22Rv1 (cell line): Measurements from ENCODE around the gene CCNA2.

Experiments
- ZFX ChIP-seq: fragments of 450-650 bp; IDR thresholded peaks from 2 replicates; pipeline ENCODE4 v1.6.1; 2017; ENCODE audit warnings: antibody characterized with exemption, borderline replicate concordance
- TF ChIP-seq, protein P1 (sequence below): fragments of 450-650 bp; IDR thresholded peaks from 2 replicates; pipeline ENCODE4 v1.5.1; 2017; ENCODE audit warnings: mild to moderate bottlenecking

DNA sequence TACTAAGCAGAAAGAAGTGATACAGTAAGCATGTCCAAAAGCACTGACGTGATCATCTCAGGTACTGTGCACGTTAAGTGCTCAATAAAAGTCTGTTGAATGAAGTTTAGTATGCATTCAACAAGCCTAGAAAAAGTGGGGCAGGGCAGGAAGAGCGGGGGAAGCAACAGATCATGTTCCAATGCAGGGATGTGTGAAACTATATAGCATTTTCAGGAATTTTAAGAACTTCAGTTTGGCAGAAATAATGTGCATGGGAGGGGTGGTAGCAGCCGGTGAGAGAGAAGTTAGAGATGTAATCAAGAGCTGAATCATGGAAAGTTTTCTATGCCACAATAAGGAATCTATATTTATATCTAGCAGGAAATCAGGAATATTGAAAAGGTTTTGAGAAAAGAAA lies 19.2 kb upstream of the CCNA2 start:
- TF ChIP-seq, protein P1, sequence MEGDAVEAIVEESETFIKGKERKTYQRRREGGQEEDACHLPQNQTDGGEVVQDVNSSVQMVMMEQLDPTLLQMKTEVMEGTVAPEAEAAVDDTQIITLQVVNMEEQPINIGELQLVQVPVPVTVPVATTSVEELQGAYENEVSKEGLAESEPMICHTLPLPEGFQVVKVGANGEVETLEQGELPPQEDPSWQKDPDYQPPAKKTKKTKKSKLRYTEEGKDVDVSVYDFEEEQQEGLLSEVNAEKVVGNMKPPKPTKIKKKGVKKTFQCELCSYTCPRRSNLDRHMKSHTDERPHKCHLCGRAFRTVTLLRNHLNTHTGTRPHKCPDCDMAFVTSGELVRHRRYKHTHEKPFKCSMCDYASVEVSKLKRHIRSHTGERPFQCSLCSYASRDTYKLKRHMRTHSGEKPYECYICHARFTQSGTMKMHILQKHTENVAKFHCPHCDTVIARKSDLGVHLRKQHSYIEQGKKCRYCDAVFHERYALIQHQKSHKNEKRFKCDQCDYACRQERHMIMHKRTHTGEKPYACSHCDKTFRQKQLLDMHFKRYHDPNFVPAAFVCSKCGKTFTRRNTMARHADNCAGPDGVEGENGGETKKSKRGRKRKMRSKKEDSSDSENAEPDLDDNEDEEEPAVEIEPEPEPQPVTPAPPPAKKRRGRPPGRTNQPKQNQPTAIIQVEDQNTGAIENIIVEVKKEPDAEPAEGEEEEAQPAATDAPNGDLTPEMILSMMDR, result no peak
- no peak for TF ChIP-seq ZFX
